HUES48 (cell line): ENCODE measurements around the gene MED8.
A peak's percentile ranks its signal among the peaks of the same experiment; 100 is the strongest.

ENCODE experiments used
- H3K27ac ChIP-seq: one replicate; pipeline ENCODE4 v1.7.0; 2013; ENCODE audit warnings: low read depth, low read length, inconsistent platforms
- H3K27me3 ChIP-seq: 2 replicates; pipeline ENCODE4 v1.6.1; 2013; ENCODE audit warnings: mild to moderate bottlenecking, low read length; ENCODE audit not compliant: control insufficient read depth, insufficient read depth
- H3K36me3 ChIP-seq: 2 replicates; pipeline ENCODE4 v1.6.1; 2013; ENCODE audit warnings: low read length; ENCODE audit not compliant: control insufficient read depth, insufficient read depth
- H3K4me1 ChIP-seq: 2 replicates; pipeline ENCODE4 v1.6.1; 2013; ENCODE audit warnings: mild to moderate bottlenecking, low read length; ENCODE audit not compliant: control insufficient read depth, insufficient read depth
- H3K4me3 ChIP-seq: 2 replicates; pipeline ENCODE4 v1.5.1; 2013; ENCODE audit warnings: mild to moderate bottlenecking, low read depth, low read length
- H3K9ac ChIP-seq: 2 replicates; pipeline ENCODE4 v1.6.1; 2013; ENCODE audit warnings: mild to moderate bottlenecking, low read depth, low read length, moderate library complexity
- H3K9me3 ChIP-seq: 2 replicates; pipeline ENCODE4 v1.6.1; 2013; ENCODE audit warnings: low read length; ENCODE audit not compliant: control insufficient read depth, insufficient read depth

Gene MED8

GRCh38 chr1:43367026-43367903 lies 22.3 kb downstream of the MED8 start:
- Histone ChIP-seq H3K9ac (peak overlapping the region; percentile 26; the same call in 1 of the 2 replicates), H3K36me3 (peaks cover 32% of the 10 kb centered on the region), H3K9me3 (no peaks in the 10 kb centered on the region), H3K27ac (peak overlapping the region; percentile 88), H3K4me1 (peaks cover 20% of the 10 kb centered on the region), H3K27me3 (no peaks in the 10 kb centered on the region), H3K4me3 (peak overlapping the region; percentile 73)

GRCh38 chr1:43366601-43367025 lies 23.0 kb downstream of the MED8 start:
- Histone ChIP-seq H3K4me1 (peaks cover 20% of the 10 kb centered on the region), H3K36me3 (peaks cover 39% of the 10 kb centered on the region)

GRCh38 chr1:43366179-43366578 lies 23.4 kb downstream of the MED8 start:
- peaks cover 20% of the 10 kb centered on the region for H3K4me1 ChIP-seq
- no peak overlapping the region for H3K9ac ChIP-seq
- no peaks in the 10 kb centered on the region for H3K27me3 ChIP-seq
- peak overlapping the region; percentile 73 for H3K4me3 ChIP-seq
- no peak overlapping the region for H3K27ac ChIP-seq
- no peaks in the 10 kb centered on the region for H3K9me3 ChIP-seq
- peaks cover 43% of the 10 kb centered on the region for H3K36me3 ChIP-seq

More at GRCh38 chr1:43366601-43367025, 23.0 kb downstream of the MED8 start:
- H3K9me3 ChIP-seq: no peaks in the 10 kb centered on the region
- H3K27me3 ChIP-seq: no peaks in the 10 kb centered on the region
- no peak overlapping the region for H3K27ac ChIP-seq
- peak overlapping the region; percentile 73 for H3K4me3 ChIP-seq
- H3K9ac ChIP-seq: no peak overlapping the region

GRCh38 chr1:43365678-43366077 lies 23.9 kb downstream of the MED8 start:
- Histone ChIP-seq H3K4me1 (peaks cover 24% of the 10 kb centered on the region), H3K27me3 (no peaks in the 10 kb centered on the region), H3K27ac (no peak overlapping the region), H3K9me3 (no peaks in the 10 kb centered on the region), H3K9ac (no peak overlapping the region), H3K36me3 (peaks cover 48% of the 10 kb centered on the region), H3K4me3 (peak overlapping the region; percentile 73; the same call in 1 of the 2 replicates)

GRCh38 chr1:43363935-43364525 lies 25.6 kb downstream of the MED8 start:
- Histone ChIP-seq H3K36me3 (peaks cover 61% of the 10 kb centered on the region), H3K9me3 (no peaks in the 10 kb centered on the region), H3K4me3 (no peak overlapping the region), H3K9ac (no peak overlapping the region), H3K27me3 (no peaks in the 10 kb centered on the region), H3K4me1 (peaks cover 35% of the 10 kb centered on the region), H3K27ac (no peak overlapping the region)

GRCh38 chr1:43363283-43363934 lies 26.2 kb downstream of the MED8 start:
- Histone ChIP-seq H3K27ac (no peak overlapping the region), H3K4me3 (no peak overlapping the region), H3K4me1 (peaks cover 30% of the 10 kb centered on the region), H3K27me3 (no peaks in the 10 kb centered on the region), H3K36me3 (peaks cover 61% of the 10 kb centered on the region), H3K9ac (no peak overlapping the region), H3K9me3 (no peaks in the 10 kb centered on the region)

- no peaks in the 10 kb centered on the region for H3K27me3 ChIP-seq
- H3K27ac ChIP-seq: no peak overlapping the region
- peaks cover 61% of the 10 kb centered on the region for H3K36me3 ChIP-seq
- H3K4me3 ChIP-seq: peak overlapping the region; percentile 94
- no peaks in the 10 kb centered on the region for H3K9me3 ChIP-seq
- H3K9ac ChIP-seq: no peak overlapping the region
- H3K4me1 ChIP-seq: peaks cover 16% of the 10 kb centered on the region
Observed at GRCh38 chr1:43360616-43361015, 29.0 kb downstream of the MED8 start.

GRCh38 chr1:43359696-43360095 lies 29.9 kb downstream of the MED8 start:
- H3K9ac ChIP-seq: peak overlapping the region; percentile 91; the same call in 1 of the 2 replicates
- peaks cover 15% of the 10 kb centered on the region for H3K4me1 ChIP-seq
- H3K27me3 ChIP-seq: no peaks in the 10 kb centered on the region
- H3K9me3 ChIP-seq: no peaks in the 10 kb centered on the region
- peak overlapping the region; percentile 86 for H3K27ac ChIP-seq
- H3K36me3 ChIP-seq: peaks cover 53% of the 10 kb centered on the region
- H3K4me3 ChIP-seq: peak overlapping the region; percentile 94

- H3K9ac ChIP-seq: peak within 1 kb of the TSS; percentile 91
- H3K27me3 ChIP-seq: no peaks in the 10 kb centered on the region
- peak within 1 kb of the TSS; percentile 94 for H3K27ac ChIP-seq
- H3K9me3 ChIP-seq: no peaks in the 10 kb centered on the region
- H3K4me3 ChIP-seq: peak within 1 kb of the TSS; percentile 94
- H3K36me3 ChIP-seq: peaks cover 46% of the 10 kb centered on the region
- peaks cover 15% of the 10 kb centered on the region for H3K4me1 ChIP-seq
Observed at GRCh38 chr1:43358746-43359693, 30.6 kb downstream of the MED8 start, which contains the start of gene CDC20. Gene CDC20 (plus strand): TSS chr1:43358981. CDS start chr1:43359216, 235 bp downstream.

- Histone ChIP-seq H3K9me3 (no peaks in the 10 kb centered on the region), H3K4me3 (peak overlapping the region; percentile 76), H3K9ac (peak overlapping the region; percentile 82), H3K4me1 (peaks cover 15% of the 10 kb centered on the region), H3K36me3 (peaks cover 38% of the 10 kb centered on the region), H3K27ac (peak overlapping the region; percentile 94), H3K27me3 (no peaks in the 10 kb centered on the region)
Observed at GRCh38 chr1:43358121-43358745, 31.4 kb downstream of the MED8 start.
